ENCODE results near the gene PAFAH1B1. TPM values are rescaled to one million over a fixed set of nuclear protein-coding genes. Genes with fewer than 3 reads are reported as not detected.
"Not testable (repeated sequence)": the region's sequence is repeated elsewhere in the genome, so short reads cannot be mapped to it uniquely, and the experiment has no call there.

Gene PAFAH1B1
- total RNA-seq, 1 donor from 2014 or later: 96.6 TPM

DNA sequence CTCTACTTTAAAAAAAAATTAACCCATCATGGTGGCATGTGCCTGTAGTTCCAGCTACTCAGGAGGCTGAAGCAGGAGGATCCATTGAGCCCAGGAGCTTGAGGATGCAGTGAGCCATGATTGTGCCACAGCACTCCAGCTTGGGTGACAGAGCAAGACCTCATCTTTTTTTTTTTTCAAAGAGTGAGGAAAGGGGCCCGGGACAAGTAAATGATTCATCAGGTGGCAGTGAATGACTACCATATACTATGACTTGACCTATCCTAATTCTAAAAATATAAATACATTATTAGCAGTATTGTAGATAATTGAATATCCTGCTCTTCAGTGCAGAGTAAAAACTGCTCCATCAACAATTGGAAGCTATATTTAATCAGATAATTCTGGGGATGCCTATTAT is 62.8 kb downstream of the PAFAH1B1 start:
- Histone ChIP-seq H3K9me3 (ENCODE audit: control insufficient read depth in 3 of 3, low read length in 3 of 3) (no peaks in the 10 kb centered on the region), H3K4me1 (ENCODE audit: control insufficient read depth in 3 of 3, insufficient read depth in 3 of 3, low read length in 3 of 3) (peaks cover 6 to 10% (median 7%) of the 10 kb centered on the region in 3 donors), H3K4me3 (ENCODE audit: low read length in 3 of 3) (no peak overlapping the region), H3K27me3 (ENCODE audit: control insufficient read depth in 3 of 3, insufficient read depth in 3 of 3, low read length in 3 of 3) (no peaks in the 10 kb centered on the region), H3K9ac (ENCODE audit: low read depth in 1 of 3, low read length in 3 of 3) (no peak overlapping the region), H3K36me3 (ENCODE audit: control insufficient read depth in 3 of 3, insufficient read depth in 3 of 3, low read length in 3 of 3) (peaks cover 0 to 2% (median 0%) of the 10 kb centered on the region in 3 donors), H3K27ac (ENCODE audit: low read depth, low read length) (no peak overlapping the region)

DNA sequence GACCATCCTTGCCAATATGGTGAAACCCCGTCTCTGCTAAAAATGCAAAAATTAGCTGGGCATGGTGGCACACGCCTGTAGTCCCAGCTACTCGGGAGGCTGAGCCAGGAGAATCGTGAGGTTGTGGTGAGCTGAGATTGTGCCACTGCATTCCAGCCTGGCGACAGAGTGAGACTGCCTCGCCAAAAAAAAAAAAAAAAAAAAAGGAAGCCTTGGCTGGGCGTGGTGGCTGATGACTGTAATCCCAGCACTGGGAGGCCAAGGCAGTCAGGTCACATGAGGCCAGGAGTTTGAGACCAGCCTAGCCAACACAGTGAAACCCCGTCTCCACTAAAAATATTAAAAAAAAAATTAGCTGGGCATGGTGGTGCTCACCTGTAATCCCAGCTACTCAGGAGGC is 65.9 kb downstream of the PAFAH1B1 start:
- H3K4me1 ChIP-seq (ENCODE audit: control insufficient read depth in 3 of 3, insufficient read depth in 3 of 3, low read length in 3 of 3): peaks cover 6 to 10% (median 7%) of the 10 kb centered on the region in 3 donors
- not testable (repeated sequence) for H3K4me3 ChIP-seq (ENCODE audit: low read length in 3 of 3); H3K27ac ChIP-seq (ENCODE audit: low read depth, low read length); H3K36me3 ChIP-seq (ENCODE audit: control insufficient read depth in 3 of 3, insufficient read depth in 3 of 3, low read length in 3 of 3); H3K27me3 ChIP-seq (ENCODE audit: control insufficient read depth in 3 of 3, insufficient read depth in 3 of 3, low read length in 3 of 3); H3K9ac ChIP-seq (ENCODE audit: low read depth in 1 of 3, low read length in 3 of 3); H3K9me3 ChIP-seq (ENCODE audit: control insufficient read depth in 3 of 3, low read length in 3 of 3)

DNA sequence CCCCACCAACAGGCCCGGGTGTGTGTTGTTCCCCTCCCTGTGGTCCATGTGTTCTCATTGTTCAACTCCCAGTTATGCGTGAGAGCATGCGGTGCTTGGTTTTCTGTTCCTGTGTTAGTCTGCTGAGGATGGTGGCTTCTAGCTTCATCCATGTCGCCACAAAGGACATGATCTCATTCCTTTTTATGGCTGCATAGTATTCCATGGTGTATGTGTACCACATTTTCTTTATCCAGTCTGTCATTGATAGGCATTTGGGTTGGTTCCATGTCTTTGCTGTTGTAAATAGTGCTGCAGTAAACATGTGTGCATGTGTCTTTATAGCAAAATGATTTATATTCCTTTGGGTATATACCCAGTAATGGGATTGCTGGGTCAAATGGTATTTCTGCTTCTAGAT is 67.0 kb downstream of the PAFAH1B1 start:
- H3K9ac ChIP-seq (ENCODE audit: low read depth in 1 of 3, low read length in 3 of 3); H3K4me3 ChIP-seq (ENCODE audit: low read length in 3 of 3); H3K27ac ChIP-seq (ENCODE audit: low read depth, low read length); H3K36me3 ChIP-seq (ENCODE audit: control insufficient read depth in 3 of 3, insufficient read depth in 3 of 3, low read length in 3 of 3); H3K27me3 ChIP-seq (ENCODE audit: control insufficient read depth in 3 of 3, insufficient read depth in 3 of 3, low read length in 3 of 3); H3K9me3 ChIP-seq (ENCODE audit: control insufficient read depth in 3 of 3, low read length in 3 of 3); H3K4me1 ChIP-seq (ENCODE audit: control insufficient read depth in 3 of 3, insufficient read depth in 3 of 3, low read length in 3 of 3): not testable (repeated sequence)

DNA sequence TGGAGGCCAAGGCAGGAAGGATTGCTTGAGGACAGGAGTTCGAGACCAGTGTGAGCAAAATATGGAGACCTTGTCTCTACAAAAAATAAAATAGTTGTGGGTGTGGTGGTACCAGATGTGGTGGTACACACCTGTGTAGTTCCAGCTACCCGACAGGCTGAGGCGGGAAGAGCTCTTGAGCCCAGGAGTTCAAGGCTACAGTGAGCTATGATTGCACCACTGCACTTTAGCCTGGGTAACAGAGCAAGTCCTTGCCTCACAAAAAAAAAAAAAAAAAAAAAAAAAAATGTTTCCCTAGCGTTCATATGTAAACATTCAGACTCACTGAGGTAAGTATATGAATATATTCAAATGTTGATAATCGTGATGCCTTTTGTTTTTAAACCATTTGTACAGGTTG is 78.6 kb downstream of the PAFAH1B1 start:
- Histone ChIP-seq H3K9me3 (ENCODE audit: control insufficient read depth in 3 of 3, low read length in 3 of 3) (no peaks in the 10 kb centered on the region), H3K9ac (ENCODE audit: low read depth in 1 of 3, low read length in 3 of 3) (no peak overlapping the region), H3K4me1 (ENCODE audit: control insufficient read depth in 3 of 3, insufficient read depth in 3 of 3, low read length in 3 of 3) (no peaks in the 10 kb centered on the region), H3K27me3 (ENCODE audit: control insufficient read depth in 3 of 3, insufficient read depth in 3 of 3, low read length in 3 of 3) (no peaks in the 10 kb centered on the region), H3K36me3 (ENCODE audit: control insufficient read depth in 3 of 3, insufficient read depth in 3 of 3, low read length in 3 of 3) (peaks cover 28 to 54% (median 42%) of the 10 kb centered on the region in 3 donors), H3K27ac (ENCODE audit: low read depth, low read length) (no peak overlapping the region), H3K4me3 (ENCODE audit: low read length in 3 of 3) (no peak overlapping the region)

DNA sequence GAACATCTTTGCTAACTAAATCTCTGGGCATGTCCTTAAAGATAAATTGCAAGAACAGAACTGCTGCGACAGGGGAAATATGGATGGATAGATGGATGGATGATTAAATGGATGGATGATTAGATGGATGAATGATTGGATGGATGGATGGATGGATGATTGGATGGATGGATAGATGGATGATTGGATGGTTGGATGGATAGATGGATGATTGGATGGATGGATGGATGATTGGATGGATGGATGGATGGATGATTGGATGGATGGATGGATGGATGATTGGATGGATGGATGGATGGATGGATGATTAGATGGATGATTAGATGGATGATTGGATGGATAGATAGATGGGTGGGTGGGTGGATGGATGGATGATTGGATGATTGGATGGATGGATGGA is 85.8 kb downstream of the PAFAH1B1 start:
- H3K27ac ChIP-seq (ENCODE audit: low read depth, low read length); H3K4me1 ChIP-seq (ENCODE audit: control insufficient read depth in 3 of 3, insufficient read depth in 3 of 3, low read length in 3 of 3); H3K27me3 ChIP-seq (ENCODE audit: control insufficient read depth in 3 of 3, insufficient read depth in 3 of 3, low read length in 3 of 3); H3K9me3 ChIP-seq (ENCODE audit: control insufficient read depth in 3 of 3, low read length in 3 of 3); H3K4me3 ChIP-seq (ENCODE audit: low read length in 3 of 3); H3K9ac ChIP-seq (ENCODE audit: low read depth in 1 of 3, low read length in 3 of 3): not testable (repeated sequence)
- H3K36me3 ChIP-seq (ENCODE audit: control insufficient read depth in 3 of 3, insufficient read depth in 3 of 3, low read length in 3 of 3): peaks cover 32 to 64% (median 51%) of the 10 kb centered on the region in 3 donors

DNA sequence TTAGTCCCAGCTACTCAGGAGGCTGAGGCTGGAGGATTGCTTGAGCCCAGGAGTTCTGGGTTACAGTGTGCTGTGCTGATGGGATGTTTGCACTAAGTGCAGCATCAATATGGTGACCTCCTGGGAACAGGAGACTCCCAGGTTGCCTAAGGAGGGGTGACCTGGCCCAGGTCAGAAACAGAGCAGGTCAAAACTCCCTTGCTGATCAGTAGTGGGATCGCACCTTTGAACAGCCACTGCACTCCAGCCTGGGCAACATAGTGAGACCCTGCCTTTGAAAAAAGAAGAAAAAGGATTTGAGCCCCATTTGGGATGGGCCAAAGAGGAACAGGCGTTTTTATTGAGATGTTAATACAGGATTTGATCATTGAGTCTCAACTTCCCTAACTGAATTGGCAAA is 87.5 kb downstream of the PAFAH1B1 start:
- no peaks in the 10 kb centered on the region for H3K27me3 ChIP-seq (ENCODE audit: control insufficient read depth in 3 of 3, insufficient read depth in 3 of 3, low read length in 3 of 3)
- peaks cover 27 to 55% (median 48%) of the 10 kb centered on the region in 3 donors for H3K36me3 ChIP-seq (ENCODE audit: control insufficient read depth in 3 of 3, insufficient read depth in 3 of 3, low read length in 3 of 3)
- H3K4me1 ChIP-seq (ENCODE audit: control insufficient read depth in 3 of 3, insufficient read depth in 3 of 3, low read length in 3 of 3): peaks cover 4 to 11% (median 5%) of the 10 kb centered on the region in 3 donors
- H3K27ac ChIP-seq (ENCODE audit: low read depth, low read length): no peak overlapping the region
- no peak overlapping the region for H3K4me3 ChIP-seq (ENCODE audit: low read length in 3 of 3)
- no peak overlapping the region for H3K9ac ChIP-seq (ENCODE audit: low read depth in 1 of 3, low read length in 3 of 3)
- H3K9me3 ChIP-seq (ENCODE audit: control insufficient read depth in 3 of 3, low read length in 3 of 3): no peaks in the 10 kb centered on the region

DNA sequence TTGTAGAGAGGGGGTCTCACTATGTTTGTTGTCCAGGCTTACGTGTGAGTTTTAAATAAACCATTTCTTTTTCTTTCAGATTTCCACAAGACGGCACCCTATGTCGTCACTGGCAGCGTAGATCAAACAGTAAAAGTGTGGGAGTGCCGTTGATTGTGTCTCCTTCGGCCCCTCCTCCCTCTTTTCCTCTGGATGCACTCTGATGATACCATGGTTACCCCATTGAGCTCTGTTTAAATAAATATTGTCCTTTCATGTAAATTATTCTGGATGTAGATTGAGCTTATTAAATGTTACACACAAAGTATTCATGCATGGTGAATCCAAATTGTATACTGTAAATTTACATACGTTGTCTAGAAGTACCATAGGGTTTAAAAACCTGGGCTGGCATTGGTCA is 88.2 kb downstream of the PAFAH1B1 start:
- Histone ChIP-seq H3K4me1 (ENCODE audit: control insufficient read depth in 3 of 3, insufficient read depth in 3 of 3, low read length in 3 of 3) (peaks cover 11 to 16% (median 12%) of the 10 kb centered on the region in 3 donors), H3K36me3 (ENCODE audit: control insufficient read depth in 3 of 3, insufficient read depth in 3 of 3, low read length in 3 of 3) (peaks cover 27 to 55% (median 48%) of the 10 kb centered on the region in 3 donors), H3K9ac (ENCODE audit: low read depth in 1 of 3, low read length in 3 of 3) (no peak overlapping the region), H3K9me3 (ENCODE audit: control insufficient read depth in 3 of 3, low read length in 3 of 3) (no peaks in the 10 kb centered on the region), H3K27ac (ENCODE audit: low read depth, low read length) (no peak overlapping the region), H3K4me3 (ENCODE audit: low read length in 3 of 3) (no peak overlapping the region), H3K27me3 (ENCODE audit: control insufficient read depth in 3 of 3, insufficient read depth in 3 of 3, low read length in 3 of 3) (no peaks in the 10 kb centered on the region)

DNA sequence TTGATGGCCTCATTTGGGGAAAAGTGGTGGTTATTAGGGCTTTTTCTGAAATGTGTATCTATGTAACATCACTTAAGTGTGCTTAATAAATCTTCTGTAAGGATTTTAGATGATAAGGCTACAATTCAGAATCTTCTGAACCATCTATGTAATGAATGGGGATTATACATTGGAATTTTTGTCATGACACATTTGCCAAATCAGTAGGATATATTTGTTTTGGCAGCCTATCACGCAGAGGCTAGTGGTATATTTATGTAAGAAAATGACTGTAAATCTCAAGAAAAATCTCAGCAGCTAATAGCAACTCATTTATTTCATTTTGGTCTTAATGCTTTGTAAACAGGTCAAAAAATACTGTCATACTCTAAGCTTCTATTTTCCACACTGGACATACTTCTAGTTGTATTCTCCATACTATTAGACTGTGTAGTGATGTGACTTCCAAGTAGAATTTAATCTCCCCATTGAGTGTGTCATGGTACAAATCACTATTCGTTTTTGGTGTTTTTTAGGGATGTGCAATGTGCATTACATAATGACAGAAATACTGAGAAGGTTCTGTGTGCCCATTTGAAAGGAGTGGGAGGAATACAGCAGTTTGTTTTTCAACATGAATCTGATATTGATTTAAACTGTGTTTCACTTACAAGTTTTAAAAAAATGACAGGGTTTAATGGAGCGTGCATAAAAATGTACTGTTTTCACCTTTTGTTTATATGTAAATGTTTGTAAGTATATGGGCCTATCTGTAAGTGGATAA is 88.9 kb downstream of the PAFAH1B1 start:
- no peak overlapping the region for H3K27ac ChIP-seq (ENCODE audit: low read depth, low read length)
- peaks cover 27 to 55% (median 48%) of the 10 kb centered on the region in 3 donors for H3K36me3 ChIP-seq (ENCODE audit: control insufficient read depth in 3 of 3, insufficient read depth in 3 of 3, low read length in 3 of 3)
- no peak overlapping the region for H3K9ac ChIP-seq (ENCODE audit: low read depth in 1 of 3, low read length in 3 of 3)
- no peaks in the 10 kb centered on the region for H3K9me3 ChIP-seq (ENCODE audit: control insufficient read depth in 3 of 3, low read length in 3 of 3)
- peaks cover 17 to 23% (median 18%) of the 10 kb centered on the region in 3 donors for H3K4me1 ChIP-seq (ENCODE audit: control insufficient read depth in 3 of 3, insufficient read depth in 3 of 3, low read length in 3 of 3)
- no peak overlapping the region for H3K4me3 ChIP-seq (ENCODE audit: low read length in 3 of 3)
- H3K27me3 ChIP-seq (ENCODE audit: control insufficient read depth in 3 of 3, insufficient read depth in 3 of 3, low read length in 3 of 3): no peaks in the 10 kb centered on the region

DNA sequence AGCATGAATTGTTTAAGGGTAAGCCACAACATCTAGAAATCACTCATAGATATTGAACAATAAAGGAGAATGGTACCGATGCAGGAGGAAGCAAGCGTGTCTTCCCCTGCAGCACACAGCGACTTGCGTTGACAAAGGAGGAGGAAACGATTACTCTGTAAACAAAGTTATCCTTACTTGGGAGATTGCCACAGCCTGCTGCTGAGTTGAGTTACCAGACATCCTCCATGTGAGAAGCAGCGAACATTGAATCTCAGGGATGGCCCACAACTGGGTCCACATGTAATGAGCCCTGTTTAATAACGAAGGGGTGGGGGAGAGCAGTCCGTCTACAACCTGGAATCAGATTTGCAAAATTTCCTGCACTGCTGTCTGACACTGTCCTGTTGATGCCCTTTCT is 90.5 kb downstream of the PAFAH1B1 start:
- no peak overlapping the region for H3K4me3 ChIP-seq (ENCODE audit: low read length in 3 of 3)
- no peaks in the 10 kb centered on the region for H3K27me3 ChIP-seq (ENCODE audit: control insufficient read depth in 3 of 3, insufficient read depth in 3 of 3, low read length in 3 of 3)
- peaks cover 27 to 50% (median 44%) of the 10 kb centered on the region in 3 donors for H3K36me3 ChIP-seq (ENCODE audit: control insufficient read depth in 3 of 3, insufficient read depth in 3 of 3, low read length in 3 of 3)
- H3K27ac ChIP-seq (ENCODE audit: low read depth, low read length): no peak overlapping the region
- no peak overlapping the region for H3K9ac ChIP-seq (ENCODE audit: low read depth in 1 of 3, low read length in 3 of 3)
- peaks cover 30 to 37% (median 30%) of the 10 kb centered on the region in 3 donors for H3K4me1 ChIP-seq (ENCODE audit: control insufficient read depth in 3 of 3, insufficient read depth in 3 of 3, low read length in 3 of 3)
- no peaks in the 10 kb centered on the region for H3K9me3 ChIP-seq (ENCODE audit: control insufficient read depth in 3 of 3, low read length in 3 of 3)

DNA sequence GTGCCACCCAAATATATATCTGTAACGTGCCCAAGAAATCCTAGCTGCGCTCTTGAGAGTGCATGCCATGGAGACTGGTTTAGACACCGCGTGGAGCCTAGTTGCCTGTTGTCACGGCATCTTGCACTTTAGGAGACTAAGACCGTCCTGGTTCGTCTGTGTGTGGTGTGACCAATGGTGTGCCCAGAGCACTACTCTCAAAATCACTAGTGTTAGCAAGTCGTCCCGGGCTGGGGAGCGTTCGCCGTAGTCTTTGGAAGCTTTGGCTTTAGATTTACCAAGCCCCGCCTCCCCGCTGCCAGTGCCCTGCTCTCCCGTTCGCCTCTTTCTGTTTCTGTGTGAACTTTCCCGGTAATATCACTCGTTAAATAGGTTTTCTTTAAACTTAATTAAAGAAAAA is 91.1 kb downstream of the PAFAH1B1 start:
- peaks cover 34 to 44% (median 37%) of the 10 kb centered on the region in 3 donors for H3K4me1 ChIP-seq (ENCODE audit: control insufficient read depth in 3 of 3, insufficient read depth in 3 of 3, low read length in 3 of 3)
- H3K9ac ChIP-seq (ENCODE audit: low read depth in 1 of 3, low read length in 3 of 3): no peak overlapping the region
- H3K4me3 ChIP-seq (ENCODE audit: low read length in 3 of 3): no peak overlapping the region
- no peak overlapping the region for H3K27ac ChIP-seq (ENCODE audit: low read depth, low read length)
- H3K27me3 ChIP-seq (ENCODE audit: control insufficient read depth in 3 of 3, insufficient read depth in 3 of 3, low read length in 3 of 3): no peaks in the 10 kb centered on the region
- H3K36me3 ChIP-seq (ENCODE audit: control insufficient read depth in 3 of 3, insufficient read depth in 3 of 3, low read length in 3 of 3): peaks cover 26 to 43% (median 43%) of the 10 kb centered on the region in 3 donors
- no peaks in the 10 kb centered on the region for H3K9me3 ChIP-seq (ENCODE audit: control insufficient read depth in 3 of 3, low read length in 3 of 3)
